ENCODE measurements around the gene RNF149.
"Not testable (repeated sequence)": the region's sequence is repeated elsewhere in the genome, so short reads cannot be mapped to it uniquely, and the experiment has no call there.

RNF149 gene

DNA sequence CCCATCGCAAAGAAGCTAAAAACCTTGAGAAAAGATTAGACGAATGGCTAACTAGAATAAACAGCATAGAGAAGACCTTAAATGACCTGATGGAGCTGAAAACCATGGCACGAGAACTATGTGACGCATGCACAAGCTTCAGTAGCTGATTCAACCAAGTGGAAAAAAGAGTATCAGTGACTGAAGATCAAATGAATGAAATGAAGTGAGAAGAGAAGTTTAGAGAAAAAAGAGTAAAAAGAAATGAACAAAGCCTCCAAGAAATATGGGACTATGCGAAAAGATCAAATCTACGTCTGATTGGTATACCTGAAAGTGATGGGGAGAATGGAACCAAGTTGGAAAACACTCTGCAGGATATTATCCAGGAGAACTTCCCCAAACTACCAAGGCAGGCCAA is 8.1 kb upstream of the RNF149 start:
- not testable (repeated sequence) for DNase-seq; H3K27me3 Mint-ChIP-seq; H3K36me3 Mint-ChIP-seq (ENCODE audit: insufficient read depth); H3K4me3 Mint-ChIP-seq; H3K9me3 Mint-ChIP-seq; H3K27ac Mint-ChIP-seq; ATAC-seq (replicated peaks)
- H3K4me1 Mint-ChIP-seq (ENCODE audit: low read depth in 2 of 2) = peaks cover 13 to 22% of the 10 kb centered on the region in 2 donors

DNA sequence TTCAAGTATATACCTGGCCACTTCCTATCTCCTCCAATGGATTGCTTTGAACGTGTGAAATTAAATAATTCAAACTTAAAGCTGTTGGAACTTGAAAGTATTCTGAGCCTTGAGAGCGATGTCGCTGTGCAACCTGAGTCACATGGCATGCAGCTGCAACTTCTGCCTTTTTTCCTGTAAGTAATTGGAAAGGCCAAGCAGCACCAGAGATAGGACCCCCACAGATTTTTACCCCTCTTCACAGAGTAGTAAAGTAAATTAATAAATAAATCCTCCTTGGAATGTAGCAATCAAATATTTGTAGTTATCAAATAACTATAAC is 3.2 kb upstream of the RNF149 start:
- H3K4me1 Mint-ChIP-seq (ENCODE audit: low read depth in 2 of 2) = peaks cover 35 to 39% of the 10 kb centered on the region in 2 donors
- peak overlapping the region; percentile 1 to 36 for H3K4me3 Mint-ChIP-seq
- no peaks in the 10 kb centered on the region for H3K9me3 Mint-ChIP-seq
- H3K27ac Mint-ChIP-seq = peak overlapping the region; percentile 48 to 68
- no peaks in the 10 kb centered on the region for H3K27me3 Mint-ChIP-seq
- ATAC-seq (replicated peaks) (no peak), DNase-seq (no peak)
- H3K36me3 Mint-ChIP-seq (ENCODE audit: insufficient read depth) = peaks cover 31% of the 10 kb centered on the region

DNA sequence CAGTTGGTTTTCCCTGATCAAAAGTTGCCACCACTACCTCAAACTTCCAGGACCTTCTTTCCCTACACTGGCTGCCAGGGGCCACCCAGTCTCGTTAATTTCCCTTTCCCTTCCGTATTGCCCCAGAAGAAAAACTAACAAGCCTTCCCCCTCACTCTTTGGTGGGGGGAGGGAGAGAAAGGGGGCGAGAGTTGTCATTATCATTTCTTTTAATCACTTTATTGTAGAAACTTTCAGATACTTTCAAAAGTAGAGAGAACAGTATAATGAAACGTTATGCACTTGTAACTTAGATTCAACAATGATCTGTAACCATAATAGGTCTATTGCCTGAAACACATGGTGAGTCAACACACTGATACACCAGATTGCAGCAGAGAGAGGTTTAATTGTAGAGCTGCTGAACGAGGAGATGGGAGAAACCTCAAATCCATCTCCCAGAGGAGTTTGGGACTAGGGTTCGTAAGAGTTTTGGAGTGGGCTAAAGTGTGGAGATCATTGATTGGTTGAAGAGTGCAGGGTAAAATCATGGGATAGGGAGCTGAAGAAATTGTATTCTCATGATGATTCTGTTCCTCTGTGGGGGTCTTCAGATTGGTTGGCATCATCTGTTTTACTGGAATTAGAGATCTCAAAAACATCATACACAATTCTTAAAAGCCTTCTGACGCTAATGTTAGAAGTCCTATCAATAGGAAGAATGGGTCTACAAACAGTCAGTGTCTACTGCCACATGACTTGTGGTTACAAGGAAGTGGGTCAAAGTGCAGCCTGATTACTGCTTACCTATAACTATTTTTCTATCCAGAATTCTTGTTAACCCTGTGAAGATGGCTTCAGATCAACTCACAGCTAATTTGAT is 2.6 kb upstream of the RNF149 start:
- Mint-ChIP-seq H3K27ac (peak overlapping the region; percentile 48 to 68), H3K9me3 (no peaks in the 10 kb centered on the region), H3K36me3 (ENCODE audit: insufficient read depth) (peaks cover 37% of the 10 kb centered on the region), H3K4me1 (ENCODE audit: low read depth in 2 of 2) (peaks cover 41 to 45% of the 10 kb centered on the region in 2 donors), H3K4me3 (peak overlapping the region; percentile 1 to 36), H3K27me3 (no peaks in the 10 kb centered on the region)
- ATAC-seq (replicated peaks) (peak; percentile 11), DNase-seq (no peak)

DNA sequence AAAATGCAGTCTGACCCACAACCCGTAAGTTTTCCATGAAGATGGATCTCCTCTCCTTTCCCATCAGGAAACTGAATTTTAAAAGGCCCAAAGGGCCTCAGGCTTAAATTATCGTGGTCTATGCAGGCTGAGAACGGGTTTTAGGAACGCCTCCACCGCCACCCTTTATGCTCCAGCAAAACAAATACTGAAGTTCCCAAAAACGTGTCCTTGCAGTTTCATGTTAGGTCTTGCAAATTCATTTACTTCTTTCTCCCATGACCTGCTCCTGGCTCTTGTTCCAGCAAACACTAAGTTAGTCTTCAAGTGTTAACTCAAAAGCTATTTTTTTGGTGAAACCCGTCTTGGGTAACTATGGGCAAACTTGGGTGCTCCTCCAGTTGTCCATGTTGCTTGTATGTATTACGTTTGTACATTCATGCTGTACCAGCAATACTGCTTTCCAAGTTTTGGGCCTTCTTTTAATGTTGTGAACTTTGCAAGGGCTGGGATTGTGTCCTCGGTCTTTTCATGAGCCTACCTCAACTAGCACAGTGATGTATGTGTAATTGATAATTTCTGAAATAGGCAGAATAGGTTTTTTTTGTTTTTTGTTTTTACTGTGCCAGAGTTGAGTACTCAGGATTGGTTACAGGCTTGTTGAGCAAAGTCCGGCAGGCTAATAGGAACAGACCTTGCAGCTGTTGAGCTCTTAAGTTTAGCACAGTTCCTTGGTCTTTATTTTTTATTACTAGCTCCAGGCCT is 1.8 kb upstream of the RNF149 start:
- no peaks in the 10 kb centered on the region for H3K9me3 Mint-ChIP-seq
- peak overlapping the region; percentile 48 to 95 for H3K27ac Mint-ChIP-seq
- no peaks in the 10 kb centered on the region for H3K27me3 Mint-ChIP-seq
- DNase-seq (no peak), ATAC-seq (replicated peaks) (no peak)
- H3K36me3 Mint-ChIP-seq (ENCODE audit: insufficient read depth) = peaks cover 45% of the 10 kb centered on the region
- peak overlapping the region in 1 of 2 donors; percentile 1 for H3K4me3 Mint-ChIP-seq
- H3K4me1 Mint-ChIP-seq (ENCODE audit: low read depth in 2 of 2) = peaks cover 49 to 53% of the 10 kb centered on the region in 2 donors

DNA sequence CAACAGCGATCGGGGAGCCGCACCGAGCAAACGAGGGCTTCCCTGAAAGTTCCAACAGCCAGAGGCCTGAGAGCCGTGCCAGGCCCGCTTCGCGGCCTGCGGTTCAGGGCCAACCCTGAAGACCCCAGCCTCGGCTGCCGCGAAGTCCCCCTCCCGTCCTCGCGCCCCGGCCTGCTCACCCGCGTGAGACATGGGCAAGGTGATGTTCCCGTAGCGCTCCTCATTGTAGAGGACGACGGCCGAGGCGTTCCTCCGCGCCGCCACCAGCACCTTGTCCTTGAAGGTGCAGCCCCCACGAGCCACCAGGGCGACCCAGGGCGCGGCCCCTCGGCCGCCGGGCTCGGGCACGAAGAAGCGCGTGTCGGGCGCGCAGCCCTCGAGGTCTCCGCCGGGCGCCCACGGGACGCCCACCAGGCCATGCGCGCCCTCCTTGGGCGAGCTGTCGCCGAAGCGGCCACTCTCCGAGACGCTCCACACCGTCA is 510 bp downstream of the RNF149 start:
- no peaks in the 10 kb centered on the region for H3K9me3 Mint-ChIP-seq
- peaks cover 62 to 63% of the 10 kb centered on the region in 2 donors for H3K4me1 Mint-ChIP-seq (ENCODE audit: low read depth in 2 of 2)
- peaks cover 66% of the 10 kb centered on the region for H3K36me3 Mint-ChIP-seq (ENCODE audit: insufficient read depth)
- DNase-seq (peak; percentile 26 to 37 (median 30)), ATAC-seq (replicated peaks) (peak; percentile 14)
- H3K27me3 Mint-ChIP-seq = no peaks in the 10 kb centered on the region
- peak overlapping the region; percentile 90 to 94 for H3K4me3 Mint-ChIP-seq
- peak overlapping the region; percentile 95 to 98 for H3K27ac Mint-ChIP-seq

DNA sequence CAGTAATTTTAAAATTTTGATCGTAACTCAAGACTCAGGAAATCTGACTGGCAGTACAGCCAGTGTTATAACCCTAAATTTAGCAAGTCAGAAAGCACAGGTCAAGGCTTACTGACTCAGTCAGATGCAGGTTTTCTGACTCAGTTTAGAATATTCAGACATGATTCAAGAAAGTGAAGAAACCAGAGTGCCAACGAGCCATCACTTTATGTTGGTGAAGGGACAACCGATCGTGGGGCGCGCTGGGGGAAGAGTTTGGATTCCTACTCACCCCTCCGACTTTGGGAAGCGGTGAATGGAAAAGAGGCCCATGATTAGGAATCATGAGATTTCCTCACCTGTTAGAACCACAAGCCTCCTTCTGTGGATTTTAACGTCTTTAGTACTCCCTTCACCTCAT is 998 bp downstream of the RNF149 start:
- Mint-ChIP-seq H3K4me3 (peak overlapping the region; percentile 90 to 94), H3K4me1 (ENCODE audit: low read depth in 2 of 2) (peaks cover 62 to 67% of the 10 kb centered on the region in 2 donors), H3K9me3 (no peaks in the 10 kb centered on the region), H3K27ac (peak overlapping the region; percentile 95 to 98), H3K36me3 (ENCODE audit: insufficient read depth) (peaks cover 71% of the 10 kb centered on the region), H3K27me3 (no peaks in the 10 kb centered on the region)
- DNase-seq = no peak
- ATAC-seq (replicated peaks) = no peak

DNA sequence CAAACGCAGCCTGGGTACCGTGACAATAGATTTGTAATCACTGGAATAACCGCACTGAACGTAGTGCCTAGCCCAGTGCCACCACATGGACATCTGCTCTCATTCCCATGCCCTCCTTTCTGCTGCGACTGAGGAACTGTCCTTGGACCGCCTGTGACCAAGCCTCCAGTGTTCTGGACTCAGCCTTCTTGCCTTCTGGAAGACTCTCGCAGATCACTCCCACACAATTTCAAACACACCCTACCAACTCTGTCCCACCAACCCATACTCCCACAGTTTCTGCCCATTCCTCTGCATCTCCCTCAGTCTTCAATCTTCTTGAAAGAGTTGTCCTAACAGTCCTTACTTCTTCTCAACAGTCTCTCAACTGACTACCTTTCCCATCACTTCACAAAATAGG is 2.1 kb downstream of the RNF149 start:
- Mint-ChIP-seq H3K36me3 (ENCODE audit: insufficient read depth) (peaks cover 79% of the 10 kb centered on the region), H3K27me3 (no peaks in the 10 kb centered on the region), H3K4me3 (peak overlapping the region; percentile 90 to 94), H3K27ac (peak overlapping the region; percentile 95 to 98), H3K4me1 (ENCODE audit: low read depth in 2 of 2) (peaks cover 63 to 68% of the 10 kb centered on the region in 2 donors), H3K9me3 (no peaks in the 10 kb centered on the region)
- peak in 1 of 3 experiments; percentile 22 for DNase-seq
- ATAC-seq (replicated peaks) = no peak

DNA sequence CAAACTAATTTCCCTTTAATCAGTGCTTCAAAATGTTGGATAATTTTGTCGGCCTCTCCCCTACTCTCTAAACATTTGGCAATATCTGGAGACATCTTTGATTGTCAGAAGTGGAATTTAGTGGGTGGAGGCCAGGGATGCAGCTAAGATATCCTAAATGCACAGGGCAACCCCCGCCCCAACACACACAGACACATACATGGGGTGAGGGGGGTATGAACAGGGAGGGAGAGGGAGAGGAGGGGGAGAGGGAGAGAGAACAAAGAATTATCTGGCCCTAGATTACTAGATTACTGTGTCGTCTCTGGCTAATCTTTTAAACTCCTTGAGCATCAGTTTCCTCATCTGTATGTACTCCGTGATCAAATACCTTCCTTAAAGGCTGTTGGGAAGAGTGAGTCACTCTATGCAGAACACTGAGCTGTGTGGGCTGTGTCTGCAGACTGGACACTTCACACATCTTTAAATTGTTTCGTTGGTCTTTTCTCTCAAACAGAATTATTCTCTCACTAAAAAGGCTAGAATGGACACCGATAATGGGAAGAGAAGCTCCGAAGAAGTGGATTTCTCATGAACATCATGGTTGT is 2.9 kb downstream of the RNF149 start:
- no peaks in the 10 kb centered on the region for H3K9me3 Mint-ChIP-seq
- DNase-seq = no peak
- H3K36me3 Mint-ChIP-seq (ENCODE audit: insufficient read depth) = peaks cover 84% of the 10 kb centered on the region

DNA sequence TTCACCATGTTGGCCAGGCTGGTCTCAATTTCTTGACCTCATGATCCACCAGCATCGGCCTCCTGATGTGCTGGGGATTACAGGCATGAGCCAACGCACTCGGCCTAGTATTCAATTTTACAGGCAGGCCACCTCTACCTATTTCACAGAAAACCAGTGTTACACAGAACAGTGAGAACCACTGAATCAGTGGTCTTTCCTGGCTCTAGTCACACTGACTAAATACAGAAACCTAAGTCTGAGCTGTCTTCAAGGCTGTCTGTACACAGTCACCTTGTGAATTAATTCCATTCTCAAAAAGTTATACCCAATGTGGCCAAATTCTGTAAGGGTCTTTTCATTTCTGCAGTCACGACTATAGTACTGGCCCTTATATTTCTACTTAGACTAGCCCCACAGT is 3.5 kb downstream of the RNF149 start:
- peak overlapping the region; percentile 90 to 94 for H3K4me3 Mint-ChIP-seq
- peak overlapping the region; percentile 95 to 98 for H3K27ac Mint-ChIP-seq
- peaks cover 84% of the 10 kb centered on the region for H3K36me3 Mint-ChIP-seq (ENCODE audit: insufficient read depth)
- H3K27me3 Mint-ChIP-seq = no peaks in the 10 kb centered on the region
- ATAC-seq (replicated peaks) = no peak
- no peak for DNase-seq
- peaks cover 60 to 63% of the 10 kb centered on the region in 2 donors for H3K4me1 Mint-ChIP-seq (ENCODE audit: low read depth in 2 of 2)
- no peaks in the 10 kb centered on the region for H3K9me3 Mint-ChIP-seq

More for the DNA sequence above, 2.9 kb downstream of the RNF149 start:
- Mint-ChIP-seq H3K4me1 (ENCODE audit: low read depth in 2 of 2) (peaks cover 63 to 66% of the 10 kb centered on the region in 2 donors), H3K27ac (peak overlapping the region; percentile 95 to 98), H3K4me3 (peak overlapping the region; percentile 90 to 94), H3K27me3 (no peaks in the 10 kb centered on the region)
- no peak for ATAC-seq (replicated peaks)

DNA sequence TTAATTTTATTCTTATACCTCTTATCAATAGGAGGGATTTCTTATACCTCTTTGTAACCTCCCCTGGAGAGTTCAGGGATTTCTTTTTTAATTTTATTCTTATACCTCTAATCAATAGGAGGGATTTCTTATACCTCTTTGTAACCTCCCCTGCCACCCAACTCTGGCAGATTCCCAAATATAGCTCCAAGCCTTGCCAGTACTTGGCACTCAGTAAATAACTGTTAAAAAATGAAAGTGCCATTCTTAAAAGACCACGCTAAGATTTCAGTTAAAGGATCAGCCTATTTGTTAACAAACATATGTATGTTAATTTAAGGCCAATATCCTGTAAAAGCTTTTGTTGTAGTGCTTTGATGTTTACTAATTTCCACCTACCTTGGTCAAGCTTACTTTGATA is 4.8 kb downstream of the RNF149 start:
- DNase-seq (no peak), ATAC-seq (replicated peaks) (no peak)
- Mint-ChIP-seq H3K4me3 (peak overlapping the region; percentile 90 to 94), H3K9me3 (no peaks in the 10 kb centered on the region), H3K27me3 (no peaks in the 10 kb centered on the region), H3K4me1 (ENCODE audit: low read depth in 2 of 2) (peaks cover 67 to 74% of the 10 kb centered on the region in 2 donors), H3K27ac (peak overlapping the region; percentile 95 to 98), H3K36me3 (ENCODE audit: insufficient read depth) (peaks cover 79% of the 10 kb centered on the region)

DNA sequence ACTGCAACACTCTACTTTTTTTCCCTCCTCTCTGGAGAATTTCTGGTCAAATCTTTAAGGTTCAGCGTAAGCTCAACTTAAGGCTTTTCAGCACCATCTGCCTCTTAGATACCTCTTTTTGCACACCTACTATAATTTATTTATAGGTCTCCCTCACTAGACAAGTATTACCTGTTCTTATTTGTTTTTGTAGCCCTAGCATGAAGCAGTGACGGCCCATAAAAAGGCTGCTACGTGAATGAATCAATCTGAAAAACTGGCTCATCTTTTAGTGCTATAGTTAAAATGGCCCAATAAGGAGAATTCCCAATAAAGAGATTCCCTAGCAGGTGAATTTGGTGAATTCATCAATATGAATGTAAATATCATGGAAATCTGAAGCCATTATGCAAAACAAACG is 6.5 kb downstream of the RNF149 start:
- Mint-ChIP-seq H3K36me3 (ENCODE audit: insufficient read depth) (peaks cover 78% of the 10 kb centered on the region), H3K27ac (peak overlapping the region; percentile 77 to 81), H3K4me3 (peak overlapping the region; percentile 57 to 69), H3K4me1 (ENCODE audit: low read depth in 2 of 2) (peaks cover 77 to 90% of the 10 kb centered on the region in 2 donors), H3K9me3 (no peaks in the 10 kb centered on the region), H3K27me3 (no peaks in the 10 kb centered on the region)
- DNase-seq (no peak), ATAC-seq (replicated peaks) (no peak)

DNA sequence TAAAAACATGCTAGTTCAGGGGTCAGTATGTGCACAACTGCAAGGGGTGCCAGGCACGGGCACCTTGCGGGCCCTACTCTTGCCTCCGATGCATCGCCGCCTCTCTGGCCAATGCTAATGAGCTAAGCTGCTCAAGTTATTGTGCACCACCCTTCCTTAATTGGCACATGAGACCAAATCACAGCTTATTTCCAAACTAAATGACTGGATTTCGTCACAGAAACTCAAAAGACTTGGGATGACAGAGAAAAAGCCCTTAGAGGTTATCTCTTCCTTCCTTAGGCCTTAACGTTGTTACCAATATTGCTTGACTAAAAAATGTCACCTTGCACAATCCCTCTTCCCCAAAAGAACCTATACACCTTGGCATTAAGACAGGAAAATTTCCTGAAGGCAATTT is 7.7 kb downstream of the RNF149 start:
- H3K9me3 Mint-ChIP-seq = no peaks in the 10 kb centered on the region
- peak overlapping the region; percentile 57 to 69 for H3K4me3 Mint-ChIP-seq
- no peaks in the 10 kb centered on the region for H3K27me3 Mint-ChIP-seq
- ATAC-seq (replicated peaks) = no peak
- H3K4me1 Mint-ChIP-seq (ENCODE audit: low read depth in 2 of 2) = peaks cover 76 to 91% of the 10 kb centered on the region in 2 donors
- no peak for DNase-seq
- H3K36me3 Mint-ChIP-seq (ENCODE audit: insufficient read depth) = peaks cover 73% of the 10 kb centered on the region
- peak overlapping the region; percentile 77 to 81 for H3K27ac Mint-ChIP-seq

DNA sequence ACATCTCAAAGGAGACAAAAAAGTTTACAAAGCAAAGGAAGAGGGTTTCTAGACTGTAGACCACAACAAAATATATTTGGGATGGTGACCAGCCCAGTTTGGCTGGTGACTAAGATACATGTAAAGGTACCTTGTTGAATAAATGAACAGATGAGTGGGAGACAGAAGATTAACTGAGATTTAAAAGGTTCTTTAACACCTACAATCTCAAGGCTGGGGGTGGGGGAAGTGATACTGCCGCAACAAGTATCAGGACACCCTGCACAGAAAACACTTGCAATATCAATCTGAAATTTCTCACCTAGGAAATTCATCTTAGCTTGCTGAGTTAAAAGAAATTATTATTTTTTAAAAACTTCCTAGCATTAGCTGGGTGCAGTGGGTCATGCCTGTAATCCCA is 8.3 kb downstream of the RNF149 start:
- H3K27me3 Mint-ChIP-seq = no peaks in the 10 kb centered on the region
- H3K4me3 Mint-ChIP-seq = peak overlapping the region; percentile 57 to 69
- DNase-seq = no peak
- H3K27ac Mint-ChIP-seq = peak overlapping the region; percentile 77 to 81
- ATAC-seq (replicated peaks) = peak; percentile 37
- H3K9me3 Mint-ChIP-seq = no peaks in the 10 kb centered on the region
- peaks cover 71 to 91% of the 10 kb centered on the region in 2 donors for H3K4me1 Mint-ChIP-seq (ENCODE audit: low read depth in 2 of 2)
- peaks cover 70% of the 10 kb centered on the region for H3K36me3 Mint-ChIP-seq (ENCODE audit: insufficient read depth)
